Upper lobe of left lung (tissue), 6 donors: ENCODE results near the gene MED8. TPM values are rescaled to one million over a fixed set of nuclear protein-coding genes. Genes with fewer than 3 reads are reported as not detected.

Experiments
- ATAC-seq, 2 donors: fragments of 200-7000 bp; cut with Tn5 transposase; one replicate each; pipeline ENCODE4 v1.9.1; 2022; ENCODE audit warnings: mild to moderate bottlenecking in 2 of 2, moderate library complexity in 2 of 2; ENCODE audit not compliant: low FRiP score in 2 of 2
- DNase-seq, 2 donors: peaks; one replicate each; pipeline ENCODE4 v3.0.0-alpha.2; 2019 to 2020
- H3K27ac ChIP-seq, 4 donors: fragments of 200-600 bp; sonication (generic); one replicate each; pipeline ENCODE4 v1.5.1; 2016 to 2019
- H3K27me3 ChIP-seq, 4 donors: fragments of 200-600 bp; sonication (generic); one replicate each; pipeline ENCODE4 v1.5.1; 2017 to 2019
- H3K36me3 ChIP-seq, 4 donors: fragments of 200-600 bp; sonication (generic); one replicate each; pipeline ENCODE4 v1.5.1; 2016 to 2019
- H3K4me1 ChIP-seq, 4 donors: fragments of 200-600 bp; sonication (generic); one replicate each; pipeline ENCODE4 v1.5.1; 2018 to 2019
- H3K4me3 ChIP-seq, 4 donors: fragments of 200-600 bp; sonication (generic); one replicate each; pipeline ENCODE4 v1.5.1; 2017 to 2019; ENCODE audit warnings: mild to moderate bottlenecking in 2 of 4, moderate library complexity in 1 of 4
- H3K9me3 ChIP-seq, 4 donors: fragments of 200-600 bp; sonication (generic); one replicate each; pipeline ENCODE4 v1.5.1; 2018 to 2019
- EP300 ChIP-seq, 4 donors: sonication (generic); formaldehyde crosslinking; IDR thresholded peaks; one replicate each; pipeline ENCODE4 v1.5.1; 2017; ENCODE audit warnings: antibody characterized with exemption in 4 of 4, control low read depth in 2 of 4
- POLR2A ChIP-seq, 4 donors: fragments of 450-650 bp; IDR thresholded peaks; one replicate each; pipeline ENCODE4 v1.5.1; 2016 to 2017; ENCODE audit warnings: antibody characterized with exemption in 4 of 4, mild to moderate bottlenecking in 2 of 4
- POLR2AphosphoS5 ChIP-seq, 2 donors: sonication (generic); formaldehyde crosslinking; IDR thresholded peaks; one replicate each; pipeline ENCODE4 v1.5.1; 2017; ENCODE audit warnings: antibody characterized with exemption in 2 of 2
- WGBS, 2 donors: methylation state at CpG; one replicate each; pipeline ENCODE4 v1.1.5; 2017 to 2018; 5-methylcytosine and 5-hydroxymethylcytosine counted together
- total RNA-seq, 6 donors: library from RNA; depleted of rRNA in 4 of 6; stranded (reverse); fragments of >200 nt in 4 of 6; gene quantifications; one replicate each; pipeline versions ENCODE4 v1.1.0 to v1.2.1, GENCODE V29; 2016 to 2021
- TF ChIP-seq, protein P1 (sequence below), 6 experiments: fragments of 450-650 bp in 4 of 6; fragments of 200-600 bp in 2 of 6; sonication (generic) in 2 of 6; IDR thresholded peaks; one replicate each; pipeline ENCODE4 v1.5.1; 2016 to 2019; ENCODE audit warnings: antibody characterized with exemption in 6 of 6
- donor health status: DM: no; HTN: no; CAD: no; lungs with moderate emphysema.
- donor health status: DM: no; HTN: yes; CAD: no; lungs with severe emphysema.

The MED8 gene
- total RNA-seq, 6 donors from 2014 or later: 13.8 to 59.7 (median 38.4) TPM

DNA sequence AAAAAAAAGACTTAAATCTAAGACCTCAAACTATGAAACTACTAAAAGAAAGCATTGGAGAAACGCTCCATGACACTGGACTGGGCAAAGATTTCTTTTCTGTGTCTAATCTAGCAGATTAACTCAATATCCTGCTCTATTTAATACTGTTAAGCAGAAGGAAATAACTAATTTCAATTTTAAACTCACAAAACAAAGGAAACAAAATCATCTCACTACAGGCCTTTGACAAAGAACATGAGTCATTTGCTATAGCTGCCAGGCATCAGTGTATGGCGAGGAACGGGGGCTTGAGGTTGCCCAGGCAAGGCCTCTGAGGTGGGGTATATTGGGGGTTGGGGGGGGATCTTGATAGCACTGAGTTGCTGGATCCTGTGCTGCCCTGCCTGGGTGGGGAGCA is 21.0 kb upstream of the MED8 start:
- ATAC-seq: no peak
- Histone ChIP-seq H3K4me1 (peaks cover 0 to 8% (median 3%) of the 10 kb centered on the region in 4 donors), H3K36me3 (peaks cover 14 to 57% (median 38%) of the 10 kb centered on the region in 4 donors), H3K4me3 (no peak overlapping the region), H3K27me3 (no peaks in the 10 kb centered on the region), H3K27ac (no peak overlapping the region), H3K9me3 (no peaks in the 10 kb centered on the region)
- DNase-seq: no peak
- WGBS, 2 donors: 88 to 98% methylated on average over 3 of the region's 3 CpGs
- no peak for TF ChIP-seq EP300 (IDR thresholded peaks at IDR 0.05)
- TF ChIP-seq POLR2AphosphoS5 (IDR thresholded peaks at IDR 0.05): no peak
- no peak for TF ChIP-seq POLR2A (IDR thresholded peaks at IDR 0.05)
- TF ChIP-seq, protein P1, sequence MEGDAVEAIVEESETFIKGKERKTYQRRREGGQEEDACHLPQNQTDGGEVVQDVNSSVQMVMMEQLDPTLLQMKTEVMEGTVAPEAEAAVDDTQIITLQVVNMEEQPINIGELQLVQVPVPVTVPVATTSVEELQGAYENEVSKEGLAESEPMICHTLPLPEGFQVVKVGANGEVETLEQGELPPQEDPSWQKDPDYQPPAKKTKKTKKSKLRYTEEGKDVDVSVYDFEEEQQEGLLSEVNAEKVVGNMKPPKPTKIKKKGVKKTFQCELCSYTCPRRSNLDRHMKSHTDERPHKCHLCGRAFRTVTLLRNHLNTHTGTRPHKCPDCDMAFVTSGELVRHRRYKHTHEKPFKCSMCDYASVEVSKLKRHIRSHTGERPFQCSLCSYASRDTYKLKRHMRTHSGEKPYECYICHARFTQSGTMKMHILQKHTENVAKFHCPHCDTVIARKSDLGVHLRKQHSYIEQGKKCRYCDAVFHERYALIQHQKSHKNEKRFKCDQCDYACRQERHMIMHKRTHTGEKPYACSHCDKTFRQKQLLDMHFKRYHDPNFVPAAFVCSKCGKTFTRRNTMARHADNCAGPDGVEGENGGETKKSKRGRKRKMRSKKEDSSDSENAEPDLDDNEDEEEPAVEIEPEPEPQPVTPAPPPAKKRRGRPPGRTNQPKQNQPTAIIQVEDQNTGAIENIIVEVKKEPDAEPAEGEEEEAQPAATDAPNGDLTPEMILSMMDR (IDR thresholded peaks at IDR 0.05): no peak

DNA sequence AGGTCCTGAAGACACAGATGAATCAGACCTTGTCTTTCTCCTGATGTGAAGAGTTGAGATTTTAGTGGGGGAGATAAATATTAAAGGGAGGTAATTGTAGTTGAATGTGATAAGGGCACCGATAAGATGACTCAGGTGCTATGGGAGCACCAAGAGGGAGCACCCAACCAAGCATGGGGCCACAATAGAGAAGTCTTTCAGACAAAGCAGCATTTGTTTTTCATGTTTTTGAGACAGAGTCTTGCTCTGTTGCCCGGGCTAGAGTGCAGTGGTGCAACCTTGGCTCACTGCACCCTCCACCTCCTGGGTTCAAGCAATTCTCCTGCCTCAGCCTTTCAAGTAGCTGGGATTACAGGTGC is 16.3 kb upstream of the MED8 start:
- no peak for ATAC-seq
- no peak for DNase-seq
- Histone ChIP-seq H3K9me3 (no peaks in the 10 kb centered on the region), H3K27ac (no peak overlapping the region), H3K4me1 (peaks cover 0 to 7% (median 2%) of the 10 kb centered on the region in 4 donors), H3K4me3 (no peak overlapping the region), H3K36me3 (peaks cover 16 to 80% (median 53%) of the 10 kb centered on the region in 4 donors), H3K27me3 (no peaks in the 10 kb centered on the region)
- WGBS, 2 donors: 97 to 98% methylated on average over 2 of the region's 2 CpGs
- no peak for TF ChIP-seq POLR2AphosphoS5 (IDR thresholded peaks at IDR 0.05)
- TF ChIP-seq, protein P1 (IDR thresholded peaks at IDR 0.05): no peak
- no peak for TF ChIP-seq EP300 (IDR thresholded peaks at IDR 0.05)
- TF ChIP-seq POLR2A (IDR thresholded peaks at IDR 0.05): no peak

DNA sequence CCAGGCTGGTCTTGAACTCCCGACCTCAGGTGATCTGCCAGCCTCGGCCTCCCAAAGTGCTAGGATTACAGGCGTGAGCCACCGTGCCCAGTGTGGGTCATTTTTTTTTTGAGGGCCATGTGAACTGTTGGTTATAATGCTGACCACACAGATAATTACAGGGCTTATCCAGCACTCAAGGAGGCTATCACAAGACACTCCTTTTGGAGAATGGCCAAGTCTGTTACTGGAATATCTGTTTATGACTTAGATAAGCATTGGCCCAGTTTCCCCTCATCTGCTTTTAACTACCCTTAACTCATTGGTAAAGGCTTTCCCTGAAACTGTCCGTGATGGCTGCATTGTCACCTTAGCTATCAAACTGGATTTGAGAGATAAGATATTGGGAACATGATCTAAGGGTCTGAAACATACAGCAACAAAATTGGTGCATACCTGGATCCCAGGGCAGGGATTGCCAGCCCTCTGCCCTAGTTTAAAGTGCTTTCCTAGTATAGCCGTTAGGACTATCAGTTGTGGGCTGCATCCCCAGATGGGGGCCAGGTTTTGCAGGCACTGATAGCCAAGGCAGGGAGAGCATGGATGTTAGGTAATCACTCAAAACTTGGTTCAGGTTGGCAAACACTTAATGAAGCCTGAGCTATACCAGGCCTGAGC is 15.7 kb upstream of the MED8 start:
- Histone ChIP-seq H3K4me3 (no peak overlapping the region), H3K27ac (no peak overlapping the region), H3K36me3 (peaks cover 16 to 78% (median 52%) of the 10 kb centered on the region in 4 donors), H3K4me1 (peaks cover 0 to 7% (median 2%) of the 10 kb centered on the region in 4 donors), H3K9me3 (no peaks in the 10 kb centered on the region), H3K27me3 (no peaks in the 10 kb centered on the region)
- DNase-seq: no peak
- TF ChIP-seq, protein P1 (IDR thresholded peaks at IDR 0.05): no peak
- TF ChIP-seq EP300 (IDR thresholded peaks at IDR 0.05) (no peak), POLR2A (IDR thresholded peaks at IDR 0.05) (no peak), POLR2AphosphoS5 (IDR thresholded peaks at IDR 0.05) (no peak)
- no peak for ATAC-seq
- WGBS, 2 donors: 86 to 90% methylated on average over 6 of the region's 6 CpGs

DNA sequence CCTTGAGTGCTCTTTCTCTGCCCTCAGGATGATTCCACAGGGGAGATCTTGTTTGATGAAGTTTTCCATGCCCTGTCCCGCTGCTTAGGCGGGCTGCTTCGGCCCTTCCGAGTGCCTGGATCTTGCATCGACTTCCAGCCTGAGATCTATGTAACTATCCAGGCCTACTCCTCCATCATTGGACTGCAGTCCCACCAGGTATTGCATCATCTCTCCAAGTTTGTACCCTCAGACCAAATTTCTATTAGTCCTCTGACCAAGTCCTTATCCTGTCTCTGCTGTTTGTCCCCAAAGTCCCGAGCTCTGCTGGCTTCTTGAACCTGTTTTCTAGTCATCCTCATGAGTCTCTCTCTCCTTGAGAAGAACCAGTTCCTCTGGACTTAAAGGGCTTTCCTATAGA is 14.8 kb upstream of the MED8 start:
- Histone ChIP-seq H3K36me3 (peaks cover 16 to 69% (median 48%) of the 10 kb centered on the region in 4 donors), H3K27ac (no peak overlapping the region), H3K27me3 (no peaks in the 10 kb centered on the region), H3K4me3 (no peak overlapping the region), H3K9me3 (no peaks in the 10 kb centered on the region), H3K4me1 (peaks cover 0 to 7% (median 2%) of the 10 kb centered on the region in 4 donors)
- WGBS, 2 donors: 97 to 98% methylated on average over 6 of the region's 6 CpGs
- TF ChIP-seq POLR2AphosphoS5 (IDR thresholded peaks at IDR 0.05): no peak
- no peak for TF ChIP-seq POLR2A (IDR thresholded peaks at IDR 0.05)
- TF ChIP-seq, protein P1 (IDR thresholded peaks at IDR 0.05): no peak
- TF ChIP-seq EP300 (IDR thresholded peaks at IDR 0.05): no peak
- ATAC-seq (no peak), DNase-seq (no peak)
